ENCODE measurements around the gene MPHOSPH9. TPM values are rescaled to one million over a fixed set of nuclear protein-coding genes. Genes with fewer than 3 reads are reported as not detected.

The MPHOSPH9 gene
- total and polyA plus RNA-seq, 2 of the 13 experiments (the other 11 are each of a cell fraction or from before 2014, with no cell fraction given) = 20.3 to 63.4 TPM

GRCh38 chr12:123250471-123251383 is 17.8 kb upstream of the MPHOSPH9 start (continued):
- TF ChIP-seq CSRNP1 (CRISPR knock-in tag; IDR thresholded peaks at IDR 0.05) (no peak), AGO2 (optimal IDR thresholded peaks at IDR 0.05; ENCODE audit: low read depth, low read length) (peak; percentile 59), CAMTA2 (CRISPR knock-in tag; IDR thresholded peaks at IDR 0.05; ENCODE audit: borderline replicate concordance) (no peak), AGO1 (IDR thresholded peaks at IDR 0.05; ENCODE audit: low read depth, low read length, poor library complexity, severe bottlenecking) (peak; percentile 83), ZNF761 (CRISPR knock-in tag; conservative IDR thresholded peaks at IDR 0.05) (no peak), NFE2 (CRISPR knock-in tag; IDR thresholded peaks at IDR 0.05) (peak; percentile 72; the same call in 1 of the 2 replicates), ZNF816 (CRISPR knock-in tag; IDR thresholded peaks at IDR 0.05; ENCODE audit: borderline replicate concordance) (no peak), BRCA1 (CRISPR knock-in tag; IDR thresholded peaks at IDR 0.05) (no peak), ZNF34 (CRISPR knock-in tag; IDR thresholded peaks at IDR 0.05; ENCODE audit: borderline replicate concordance) (no peak), SCMH1 (CRISPR knock-in tag; IDR thresholded peaks at IDR 0.05; ENCODE audit: borderline replicate concordance) (no peak), ZNF615 (CRISPR knock-in tag; IDR thresholded peaks at IDR 0.05; ENCODE audit: borderline replicate concordance) (no peak), GFI1 (CRISPR knock-in tag; IDR thresholded peaks at IDR 0.05; ENCODE audit: borderline replicate concordance) (no peak), ISX (CRISPR knock-in tag; conservative IDR thresholded peaks at IDR 0.05) (no peak), FOSL2 (CRISPR knock-in tag; IDR thresholded peaks at IDR 0.05) (peak; percentile 22; the same call in 1 of the 2 replicates), ZNF367 (CRISPR knock-in tag; IDR thresholded peaks at IDR 0.05; ENCODE audit: borderline replicate concordance) (no peak)
- TF ChIP-seq, protein P1, sequence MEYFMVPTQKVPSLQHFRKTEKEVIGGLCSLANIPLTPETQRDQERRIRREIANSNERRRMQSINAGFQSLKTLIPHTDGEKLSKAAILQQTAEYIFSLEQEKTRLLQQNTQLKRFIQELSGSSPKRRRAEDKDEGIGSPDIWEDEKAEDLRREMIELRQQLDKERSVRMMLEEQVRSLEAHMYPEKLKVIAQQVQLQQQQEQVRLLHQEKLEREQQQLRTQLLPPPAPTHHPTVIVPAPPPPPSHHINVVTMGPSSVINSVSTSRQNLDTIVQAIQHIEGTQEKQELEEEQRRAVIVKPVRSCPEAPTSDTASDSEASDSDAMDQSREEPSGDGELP (IDR thresholded peaks at IDR 0.05; ENCODE audit: borderline replicate concordance, low read depth) = peak; percentile 36; the same call in 1 of the 2 replicates
- TF ChIP-seq, protein P2, sequence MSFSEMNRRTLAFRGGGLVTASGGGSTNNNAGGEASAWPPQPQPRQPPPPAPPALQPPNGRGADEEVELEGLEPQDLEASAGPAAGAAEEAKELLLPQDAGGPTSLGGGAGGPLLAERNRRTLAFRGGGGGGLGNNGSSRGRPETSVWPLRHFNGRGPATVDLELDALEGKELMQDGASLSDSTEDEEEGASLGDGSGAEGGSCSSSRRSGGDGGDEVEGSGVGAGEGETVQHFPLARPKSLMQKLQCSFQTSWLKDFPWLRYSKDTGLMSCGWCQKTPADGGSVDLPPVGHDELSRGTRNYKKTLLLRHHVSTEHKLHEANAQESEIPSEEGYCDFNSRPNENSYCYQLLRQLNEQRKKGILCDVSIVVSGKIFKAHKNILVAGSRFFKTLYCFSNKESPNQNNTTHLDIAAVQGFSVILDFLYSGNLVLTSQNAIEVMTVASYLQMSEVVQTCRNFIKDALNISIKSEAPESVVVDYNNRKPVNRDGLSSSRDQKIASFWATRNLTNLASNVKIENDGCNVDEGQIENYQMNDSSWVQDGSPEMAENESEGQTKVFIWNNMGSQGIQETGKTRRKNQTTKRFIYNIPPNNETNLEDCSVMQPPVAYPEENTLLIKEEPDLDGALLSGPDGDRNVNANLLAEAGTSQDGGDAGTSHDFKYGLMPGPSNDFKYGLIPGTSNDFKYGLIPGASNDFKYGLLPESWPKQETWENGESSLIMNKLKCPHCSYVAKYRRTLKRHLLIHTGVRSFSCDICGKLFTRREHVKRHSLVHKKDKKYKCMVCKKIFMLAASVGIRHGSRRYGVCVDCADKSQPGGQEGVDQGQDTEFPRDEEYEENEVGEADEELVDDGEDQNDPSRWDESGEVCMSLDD (CRISPR knock-in tag; IDR thresholded peaks at IDR 0.05; ENCODE audit: borderline replicate concordance) = no peak
